Thoracic aorta endothelial cell (primary cell): ENCODE results near the gene LMOD3. TPM values are rescaled to one million over a fixed set of nuclear protein-coding genes. Genes with fewer than 3 reads are reported as not detected.

ENCODE experiments used
- total RNA-seq: library from RNA; depleted of rRNA; stranded (reverse); fragments of >200 nt; gene quantifications from 2 replicates; pipeline ENCODE4 v1.2.3, GENCODE V29; 2012

The LMOD3 gene
- total RNA-seq: not detected in 2 replicates

DNA sequence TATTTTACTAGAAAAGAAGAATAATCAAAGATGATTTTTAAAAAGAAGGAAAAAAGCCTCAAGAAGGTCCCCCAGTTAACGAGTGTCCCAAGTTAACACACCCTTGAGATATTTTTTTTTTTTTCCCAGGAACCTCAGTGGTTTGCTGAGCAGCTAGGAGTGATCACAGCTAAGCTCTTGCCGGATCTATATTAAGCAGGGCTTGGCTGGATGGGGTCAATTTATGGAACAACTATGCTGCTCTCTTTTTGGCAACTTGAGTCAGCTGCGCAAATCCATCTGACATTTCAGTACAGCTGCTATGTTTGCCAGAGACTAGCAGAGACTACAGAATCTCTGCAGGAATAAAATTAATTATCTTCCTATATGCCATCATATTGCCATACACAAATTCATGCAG is at the start of gene LMOD3:
Gene LMOD3 (minus strand): TSS at position 193 of the 400 bp plus-strand sequence. CDS start 209 bp downstream, outside the sequence.

GRCh38 chr3:69084326-69085167 is 37.8 kb downstream of the LMOD3 start, which contains the start of gene ARL6IP5:
Gene ARL6IP5, plus strand, starts transcription at chr3:69084937. Its CDS starts 111 bp downstream, at chr3:69085048.

DNA sequence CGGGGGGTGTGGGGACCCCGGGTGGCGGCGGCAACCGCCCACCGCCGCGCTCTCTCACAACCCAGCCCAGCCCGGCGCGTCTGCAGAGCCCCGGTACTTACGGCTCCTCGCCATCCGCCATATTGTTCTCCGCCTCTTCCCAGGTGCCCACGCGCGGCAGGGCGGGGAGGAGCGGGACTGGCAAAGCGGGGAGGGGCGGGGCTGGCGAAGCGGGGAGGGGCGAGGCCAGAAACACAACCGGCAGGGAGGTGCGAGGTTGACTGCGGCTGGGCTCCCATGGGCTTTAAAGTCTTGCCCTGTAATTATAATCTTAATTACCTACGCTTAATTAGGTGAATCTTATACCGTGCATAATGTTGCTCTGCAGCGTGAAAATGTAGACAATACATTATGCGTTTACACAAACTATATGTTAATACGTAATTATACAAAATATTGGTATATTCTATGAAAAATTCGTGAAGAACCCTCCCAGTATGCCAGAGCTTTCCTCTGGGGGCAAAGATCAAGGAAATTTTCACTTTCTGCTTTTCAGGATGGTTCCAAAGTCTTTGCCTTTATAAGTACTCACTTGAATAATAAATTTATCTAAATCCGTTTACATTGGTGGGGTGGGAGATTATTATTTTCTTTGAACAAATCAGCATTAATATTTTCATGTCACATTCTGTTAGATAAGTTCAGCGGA is 42.0 kb downstream of the LMOD3 start, which contains the start of gene UBA3:
Gene UBA3 (minus strand): TSS at position 133 of the 688 bp plus-strand sequence. CDS start 12 bp downstream, at position 121.

Other genes starting within 250 kb of the LMOD3 start
- gene TAFA4, start 190.0 kb downstream of the LMOD3 start, total RNA-seq: 0.07 TPM in 1 of 2 replicates, not detected in the other
- gene EOGT, start 108.9 kb downstream of the LMOD3 start, total RNA-seq: 150 and 163 TPM in 2 replicates
- 43.1 and 46.7 TPM in 2 replicates for gene TMF1, start 70.3 kb downstream of the LMOD3 start, total RNA-seq
- 103 and 113 TPM in 2 replicates for gene UBA3, start 42.2 kb downstream of the LMOD3 start, total RNA-seq
- gene ARL6IP5, start 37.7 kb downstream of the LMOD3 start, total RNA-seq: 120 and 123 TPM in 2 replicates